PC-9 (cell line): ENCODE measurements around the gene IFNA7. TPM values are rescaled to one million over a fixed set of nuclear protein-coding genes. Genes with fewer than 3 reads are reported as not detected.
"Not testable (repeated sequence)": the region's sequence is repeated elsewhere in the genome, so short reads cannot be mapped to it uniquely, and the experiment has no call there.

Experiments used
- BruUV-seq: library from RNA; stranded (reverse); fragments of 400-500 nt; replicated peaks from 2 replicates; lab custom pipeline; 2021; lab: Mats Ljungman, UMichigan
- CTCF ChIA-PET: fragments of 300-600 bp; sonication (Branson Sonifier 250); formaldehyde crosslinking; loops from one replicate; lab custom pipeline; 2022; ENCODE audit warnings: antibody characterized with exemption; lab: Charles Lee
- POLR2A ChIA-PET: fragments of 300-600 bp; sonication (Branson Sonifier 250); formaldehyde crosslinking; loops from one replicate; lab custom pipeline; 2022; ENCODE audit warnings: antibody characterized with exemption; ENCODE audit not compliant: unreplicated experiment; lab: Charles Lee
- DNase-seq, 2 experiments: peaks; one replicate each; pipeline versions ENCODE4 v3.0.0 to v3.0.0-alpha.2; 2015 to 2022; ENCODE audit warnings: mixed read lengths in 1 of 2
- H2AFZ ChIP-seq: fragments of 200-600 bp; sonication (generic); 2 replicates; pipeline ENCODE4 v1.8.1; 2017; ENCODE audit warnings: antibody characterized with exemption
- H3F3A ChIP-seq: fragments of 200-600 bp; sonication (generic); 2 replicates; pipeline ENCODE4 v1.8.1; 2017; ENCODE audit warnings: antibody characterized with exemption, mild to moderate bottlenecking, low read depth; ENCODE audit not compliant: insufficient read depth
- H3K27ac ChIP-seq: fragments of 200-600 bp; sonication (generic); 2 replicates; pipeline ENCODE4 v1.6.1; 2016; ENCODE audit warnings: mixed run types
- H3K27me3 ChIP-seq: fragments of 200-600 bp; sonication (generic); 2 replicates; pipeline ENCODE4 v1.6.1; 2016; ENCODE audit warnings: low read depth, mixed run types; ENCODE audit not compliant: insufficient read depth
- H3K36me3 ChIP-seq: fragments of 200-600 bp; sonication (generic); 2 replicates; pipeline ENCODE4 v1.6.1; 2016; ENCODE audit warnings: low read depth, mixed run types
- H3K4me1 ChIP-seq: fragments of 200-600 bp; sonication (generic); replicated peaks from 2 replicates; pipeline ENCODE4 v1.6.1; 2016; ENCODE audit warnings: mixed run types; ENCODE audit not compliant: insufficient read depth
- H3K4me2 ChIP-seq: fragments of 200-600 bp; sonication (generic); 2 replicates; pipeline ENCODE4 v1.6.1; 2017; ENCODE audit warnings: mixed run types
- H3K4me3 ChIP-seq: fragments of 200-600 bp; sonication (generic); 2 replicates; pipeline ENCODE4 v1.6.1; 2016; ENCODE audit warnings: mixed run types
- H3K79me2 ChIP-seq: fragments of 200-600 bp; sonication (generic); 2 replicates; pipeline ENCODE4 v1.6.1; 2017; ENCODE audit warnings: low read depth, mixed run types
- H3K9me2 ChIP-seq: fragments of 200-600 bp; sonication (generic); 2 replicates; pipeline ENCODE4 v1.8.1; 2017; ENCODE audit warnings: mild to moderate bottlenecking; ENCODE audit not compliant: insufficient read depth
- H3K9me3 ChIP-seq: fragments of 200-600 bp; sonication (generic); 2 replicates; pipeline ENCODE4 v1.8.1; 2016; ENCODE audit warnings: low read depth; ENCODE audit not compliant: insufficient read depth
- H4K20me1 ChIP-seq: fragments of 200-600 bp; sonication (generic); 2 replicates; pipeline ENCODE4 v1.8.1; 2017; ENCODE audit not compliant: insufficient read depth
- EZH2 ChIP-seq: fragments of 200-600 bp; sonication (generic); IDR thresholded peaks from 2 replicates; pipeline ENCODE4 v1.8.0; 2017; ENCODE audit warnings: antibody characterized with exemption, low read depth
- intact Hi-C: fragments of 100-400 bp; cut with micrococcal nuclease; formaldehyde crosslinking; loops from one replicate; pipeline ENCODE4 v1.10.0; 2022; ENCODE audit not compliant: unreplicated experiment
- total RNA-seq: library from RNA; stranded (reverse); gene quantifications from 2 replicates; pipeline ENCODE4 v1.2.3, GENCODE V29; 2021
- TF ChIP-seq, protein P1 (sequence below): fragments of 200-600 bp; sonication (generic); conservative IDR thresholded peaks from 2 replicates; pipeline ENCODE4 v1.6.1; 2017; ENCODE audit warnings: mixed run types, antibody characterized with exemption, mild to moderate bottlenecking, moderate library complexity

IFNA7 gene
- total RNA-seq, 1 experiment from 2014 or later, result not detected

DNA sequence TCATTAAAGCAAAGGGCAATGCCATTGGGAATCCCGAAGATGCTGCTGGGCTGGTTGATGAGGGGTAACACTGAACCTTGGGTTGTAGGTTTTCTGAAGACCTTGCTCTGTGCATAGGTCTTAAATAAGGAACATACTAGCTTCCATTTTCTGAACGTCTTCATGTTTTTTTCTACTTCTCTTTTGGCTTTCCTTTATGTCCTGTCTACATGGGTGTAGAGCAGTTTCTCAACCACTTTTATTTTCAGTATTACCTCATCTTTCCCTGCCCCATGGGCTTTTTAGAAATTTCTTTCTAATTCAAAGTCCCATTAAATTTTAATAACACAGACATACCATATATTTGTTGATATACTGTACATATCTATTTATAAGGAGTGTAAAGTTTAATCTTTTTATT, 37.9 kb upstream of the IFNA7 start, which contains the start of gene IFNA14:
Gene IFNA14, minus strand, starts transcription at position 95 of the 400 bp plus-strand sequence. Its CDS starts 70 bp downstream, at position 25.
- no peaks in the 10 kb centered on the region for H3K9me2 ChIP-seq
- no peaks in the 10 kb centered on the region for H3K36me3 ChIP-seq
- H4K20me1 ChIP-seq, result no peaks in the 10 kb centered on the region
- H3K4me1 ChIP-seq, result no peaks in the 10 kb centered on the region
- DNase-seq, result no peak
- intact Hi-C loops, result loop anchor here (10.0 kb wide), 1 partner anchor 1215 kb away; no protein-coding TSS in a partner anchor
- ChIA-PET CTCF (no interaction called here), POLR2A (no interaction called here)
- H2AFZ ChIP-seq, result no peak within 1 kb of the TSS
- H3K9me3 ChIP-seq, result no peaks in the 10 kb centered on the region
- no peaks in the 10 kb centered on the region for H3K79me2 ChIP-seq
- BruUV-seq, result no TSS peak
- no peaks in the 10 kb centered on the region for H3K27me3 ChIP-seq
- no peaks in the 10 kb centered on the region for H3F3A ChIP-seq
- H3K27ac ChIP-seq, result no peak within 1 kb of the TSS
- TF ChIP-seq EZH2, result no peak
- TF ChIP-seq, protein P1, sequence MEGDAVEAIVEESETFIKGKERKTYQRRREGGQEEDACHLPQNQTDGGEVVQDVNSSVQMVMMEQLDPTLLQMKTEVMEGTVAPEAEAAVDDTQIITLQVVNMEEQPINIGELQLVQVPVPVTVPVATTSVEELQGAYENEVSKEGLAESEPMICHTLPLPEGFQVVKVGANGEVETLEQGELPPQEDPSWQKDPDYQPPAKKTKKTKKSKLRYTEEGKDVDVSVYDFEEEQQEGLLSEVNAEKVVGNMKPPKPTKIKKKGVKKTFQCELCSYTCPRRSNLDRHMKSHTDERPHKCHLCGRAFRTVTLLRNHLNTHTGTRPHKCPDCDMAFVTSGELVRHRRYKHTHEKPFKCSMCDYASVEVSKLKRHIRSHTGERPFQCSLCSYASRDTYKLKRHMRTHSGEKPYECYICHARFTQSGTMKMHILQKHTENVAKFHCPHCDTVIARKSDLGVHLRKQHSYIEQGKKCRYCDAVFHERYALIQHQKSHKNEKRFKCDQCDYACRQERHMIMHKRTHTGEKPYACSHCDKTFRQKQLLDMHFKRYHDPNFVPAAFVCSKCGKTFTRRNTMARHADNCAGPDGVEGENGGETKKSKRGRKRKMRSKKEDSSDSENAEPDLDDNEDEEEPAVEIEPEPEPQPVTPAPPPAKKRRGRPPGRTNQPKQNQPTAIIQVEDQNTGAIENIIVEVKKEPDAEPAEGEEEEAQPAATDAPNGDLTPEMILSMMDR, result no peak
- H3K4me3 ChIP-seq, result no peak within 1 kb of the TSS
- no peak within 1 kb of the TSS for H3K4me2 ChIP-seq

DNA sequence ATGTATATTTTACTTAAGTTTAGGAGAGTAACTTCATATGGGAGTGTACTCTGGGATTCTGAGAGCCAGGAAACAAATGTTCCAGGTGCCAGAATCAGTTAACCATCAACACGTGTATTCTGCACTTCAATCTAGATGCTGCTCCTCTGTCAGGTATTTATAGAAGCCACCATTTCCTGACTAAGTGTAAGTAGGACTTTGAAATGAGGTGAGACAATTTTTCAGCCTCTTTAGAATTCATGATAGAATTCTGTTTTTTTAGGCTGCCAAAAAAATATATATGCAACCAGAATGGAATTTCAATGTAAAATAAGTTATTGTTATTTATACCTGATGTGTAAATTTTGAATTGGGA, 34.3 kb upstream of the IFNA7 start:
- H3F3A ChIP-seq, BruUV-seq, H3K4me3 ChIP-seq, H3K36me3 ChIP-seq, H3K9me3 ChIP-seq, DNase-seq, H3K79me2 ChIP-seq, H3K9me2 ChIP-seq, H2AFZ ChIP-seq, H3K27ac ChIP-seq, H4K20me1 ChIP-seq, H3K4me2 ChIP-seq, H3K4me1 ChIP-seq, H3K27me3 ChIP-seq: not testable (repeated sequence)
- intact Hi-C loops, result loop anchor here (10.0 kb wide), 1 partner anchor 1218 kb away; no protein-coding TSS in a partner anchor
- ChIA-PET CTCF (interaction anchor here (0.5 to 1.2 kb wide), 5 partner anchors 230 to 772 kb away, joined by 3 to 15 read pairs (median 4); no protein-coding TSS in a partner anchor), POLR2A (interaction anchor here (0.6 kb wide), 1 partner anchor 275 kb away, joined by 7 read pairs; no protein-coding TSS in a partner anchor)

DNA sequence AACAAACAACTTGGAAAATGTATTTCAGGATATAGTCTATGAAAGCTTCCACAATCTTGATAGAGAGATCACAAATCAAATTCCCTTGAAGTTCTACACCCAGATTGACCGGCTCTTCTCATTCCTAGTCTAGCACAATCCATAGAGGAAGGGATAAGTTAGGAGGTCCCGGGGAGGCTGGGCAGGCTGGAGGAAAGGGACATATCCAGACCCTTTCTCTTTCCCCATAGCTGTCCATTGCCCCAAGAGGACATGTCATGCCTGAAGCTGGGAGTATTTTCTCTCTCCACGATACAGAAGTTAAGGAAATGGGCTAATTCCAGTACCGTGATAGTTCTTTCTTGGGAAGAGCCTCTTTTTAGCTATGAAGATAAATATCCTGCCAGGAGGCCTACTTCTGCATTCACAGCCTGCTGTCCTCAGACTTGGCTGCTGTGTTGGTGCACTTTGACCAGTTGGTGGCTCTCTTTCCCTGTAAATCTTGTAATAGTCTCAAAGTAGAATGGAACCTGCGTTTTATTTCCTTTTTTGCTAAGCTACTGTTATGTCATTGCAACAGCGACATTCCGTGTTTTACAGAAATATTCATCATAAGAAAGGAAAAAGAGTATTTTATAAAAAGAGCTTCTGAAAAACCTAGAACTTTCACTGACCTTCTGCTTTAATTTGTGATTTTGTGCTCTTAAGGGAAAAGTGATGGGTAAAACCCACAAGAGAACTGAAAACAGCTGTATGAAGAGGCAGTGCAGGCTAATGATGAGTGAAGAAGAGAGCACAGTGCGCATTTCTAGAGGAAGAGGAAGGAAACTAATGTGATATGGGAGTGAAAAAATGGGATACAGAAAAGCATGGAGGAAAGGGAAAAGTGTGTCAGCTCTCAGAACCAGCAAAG, 33.7 kb upstream of the IFNA7 start:
- ChIA-PET CTCF (interaction anchor here (0.5 to 1.2 kb wide), 7 partner anchors 61 to 772 kb away, joined by 3 to 15 read pairs (median 4); no protein-coding TSS in a partner anchor), POLR2A (interaction anchor here (0.6 kb wide), 1 partner anchor 276 kb away, joined by 7 read pairs; no protein-coding TSS in a partner anchor)
- not testable (repeated sequence) for H3K9me2 ChIP-seq, H4K20me1 ChIP-seq, H3K27me3 ChIP-seq, H3K79me2 ChIP-seq, H3K4me1 ChIP-seq, H3F3A ChIP-seq, H3K9me3 ChIP-seq, H3K27ac ChIP-seq, H3K4me3 ChIP-seq, BruUV-seq, H2AFZ ChIP-seq, H3K36me3 ChIP-seq
- TF ChIP-seq, protein P1, result peak; percentile 50; the same call in 1 of the 2 replicates
- peak; percentile 9 to 49 for DNase-seq
- intact Hi-C loops, result loop anchor here (10.0 kb wide), 1 partner anchor 1219 kb away; no protein-coding TSS in a partner anchor
- peak overlapping the region; percentile 51 for H3K4me2 ChIP-seq
